ENCODE results near the gene KLHDC3.

Gene KLHDC3, protein sequence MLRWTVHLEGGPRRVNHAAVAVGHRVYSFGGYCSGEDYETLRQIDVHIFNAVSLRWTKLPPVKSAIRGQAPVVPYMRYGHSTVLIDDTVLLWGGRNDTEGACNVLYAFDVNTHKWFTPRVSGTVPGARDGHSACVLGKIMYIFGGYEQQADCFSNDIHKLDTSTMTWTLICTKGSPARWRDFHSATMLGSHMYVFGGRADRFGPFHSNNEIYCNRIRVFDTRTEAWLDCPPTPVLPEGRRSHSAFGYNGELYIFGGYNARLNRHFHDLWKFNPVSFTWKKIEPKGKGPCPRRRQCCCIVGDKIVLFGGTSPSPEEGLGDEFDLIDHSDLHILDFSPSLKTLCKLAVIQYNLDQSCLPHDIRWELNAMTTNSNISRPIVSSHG

DNA sequence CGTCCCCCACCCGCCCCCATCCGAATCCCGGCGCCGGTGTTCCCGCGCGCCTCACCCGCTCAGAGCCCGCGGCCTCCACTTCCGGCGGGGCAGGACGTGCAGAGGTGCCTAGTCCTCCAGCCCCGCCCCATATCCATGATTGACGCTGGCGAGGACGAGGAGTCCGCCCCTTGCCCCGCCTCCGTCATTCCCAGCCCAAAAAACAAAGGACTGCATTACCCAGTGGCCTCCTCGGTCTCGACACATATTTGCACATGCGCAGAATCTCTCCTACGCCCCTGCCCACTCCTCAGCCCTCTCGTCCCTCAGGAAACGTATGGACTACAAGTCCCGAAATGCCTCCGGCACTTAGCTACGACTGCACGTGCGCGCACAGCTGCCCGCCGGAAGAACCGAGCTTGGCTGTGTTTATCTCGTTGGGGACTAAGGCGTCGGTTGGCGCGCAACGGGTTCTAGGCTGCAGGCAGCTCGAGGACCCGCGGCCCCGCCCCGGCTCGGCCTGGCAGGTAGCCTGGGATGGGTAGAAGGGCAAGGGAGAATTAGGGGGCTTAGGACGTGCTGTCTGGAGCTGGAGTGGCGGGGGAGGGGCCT, at the start of gene KLHDC3, which contains the start of gene MEA1:
Gene KLHDC3 (plus strand): TSS at position 407 of the 591 bp plus-strand sequence. CDS start 2,944 bp downstream, outside the sequence.
Gene MEA1 (minus strand): TSS at position 104 of the 591 bp plus-strand sequence. CDS start 133 bp downstream, outside the sequence.
- peak; percentile 97 for DNase-seq (ENCODE audit: low spot score)

DNA sequence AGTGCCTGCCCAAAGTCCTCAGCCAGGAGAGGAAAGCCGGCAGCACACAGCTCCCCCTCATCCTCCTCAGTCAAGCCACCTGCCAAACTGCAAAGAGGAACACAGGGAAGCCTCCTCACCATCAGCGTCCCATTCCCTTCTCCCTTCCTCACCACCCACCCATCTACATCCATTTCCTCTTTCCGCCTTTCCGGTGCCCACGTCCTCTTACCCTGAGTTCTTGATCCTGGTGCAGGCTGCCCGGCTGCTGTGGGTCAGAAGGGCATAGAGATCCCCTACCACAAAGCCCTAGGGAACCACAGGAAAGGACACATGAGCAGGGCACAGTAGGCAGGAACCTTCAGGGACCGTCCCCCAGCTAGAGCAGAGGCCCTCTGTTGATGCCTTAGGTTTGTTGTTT, 47.5 kb upstream of the KLHDC3 start:
- DNase-seq (ENCODE audit: low spot score), result no peak

DNA sequence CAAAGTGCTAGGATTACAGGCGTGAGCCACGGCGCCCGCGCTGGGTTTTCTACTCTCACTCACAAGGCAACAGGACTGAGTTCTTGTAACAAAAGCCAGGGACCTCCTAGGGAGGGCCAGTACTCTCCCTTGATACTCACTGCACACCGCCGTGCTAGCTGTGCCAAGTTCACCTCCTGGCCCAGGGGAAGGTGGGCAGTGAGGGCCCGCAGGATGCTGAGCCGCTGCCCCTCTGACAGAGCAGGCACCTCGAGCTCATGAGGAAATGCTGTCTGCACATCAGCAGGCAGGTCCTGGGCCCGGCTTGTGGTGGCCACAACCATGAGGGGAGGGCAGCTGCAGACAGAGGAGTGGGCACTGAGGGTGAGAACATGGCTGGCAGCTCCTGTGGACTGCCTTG, 46.8 kb upstream of the KLHDC3 start:
- no peak for DNase-seq (ENCODE audit: low spot score)

DNA sequence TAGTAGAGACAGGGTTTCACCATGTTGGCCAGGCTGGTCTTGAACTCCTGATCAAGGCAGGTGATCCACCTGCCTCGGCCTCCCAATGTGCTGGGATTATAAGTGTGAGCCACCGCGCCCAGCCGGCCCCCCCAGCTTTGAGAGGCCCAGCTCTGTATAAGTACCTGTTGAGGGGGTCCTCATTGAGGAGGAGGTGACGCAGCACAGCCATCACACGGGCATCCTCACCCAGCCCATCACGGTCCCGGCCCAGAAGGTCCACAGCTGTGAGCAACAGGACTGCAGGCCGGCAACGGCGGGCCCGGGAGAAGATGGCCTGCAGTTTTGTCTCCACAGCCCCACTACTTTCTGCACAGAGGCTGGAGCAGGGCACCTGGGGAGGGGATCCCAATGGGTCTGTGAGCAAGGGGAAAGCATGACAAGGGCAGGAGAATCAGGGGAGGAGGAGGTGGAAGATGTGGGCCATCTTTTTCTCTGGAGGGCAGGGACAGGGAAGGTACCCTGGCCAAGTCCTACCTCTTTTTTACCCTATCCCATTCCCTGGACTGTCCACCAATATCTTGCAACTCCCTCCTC, 45.8 kb upstream of the KLHDC3 start:
- DNase-seq (ENCODE audit: low spot score), result no peak

DNA sequence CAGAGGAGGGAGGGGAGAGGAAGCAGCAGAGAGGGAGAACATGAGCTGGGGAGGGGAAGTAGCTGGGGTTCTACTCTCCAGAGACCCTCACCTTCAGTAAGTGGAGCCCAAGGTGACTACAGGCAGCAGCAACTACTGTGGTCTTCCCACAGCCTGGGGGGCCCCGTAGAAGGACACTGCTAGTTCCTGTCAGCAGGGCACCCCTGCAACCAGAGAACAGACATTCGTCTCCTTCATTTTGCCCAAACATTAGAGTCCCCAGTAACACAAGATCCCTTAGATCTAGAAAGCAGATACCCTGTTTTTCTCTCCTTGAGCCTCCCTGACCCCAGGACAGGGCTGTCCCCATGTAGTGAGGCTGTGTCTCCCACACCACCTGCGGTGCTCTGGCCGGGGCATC, 45.3 kb upstream of the KLHDC3 start:
- DNase-seq (ENCODE audit: low spot score), result no peak

DNA sequence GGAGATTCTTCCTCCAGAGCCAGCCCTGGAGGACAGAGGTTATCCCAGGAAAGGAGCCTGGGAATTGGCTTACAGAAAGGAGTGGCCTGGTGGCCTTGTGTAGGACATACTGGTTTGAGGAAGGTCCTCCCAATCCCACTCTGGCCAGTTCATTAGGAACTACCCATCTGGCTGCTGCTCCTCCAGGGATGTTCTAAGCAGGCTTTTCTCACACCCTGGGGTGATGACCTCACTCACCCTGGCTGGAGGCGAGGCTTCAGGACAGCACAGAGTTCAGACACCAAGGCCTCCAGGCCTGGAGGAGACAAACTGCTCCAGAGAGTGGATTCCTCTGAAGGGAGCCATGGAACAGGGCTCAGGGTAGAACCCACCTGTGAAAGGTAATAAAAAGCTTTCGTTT, 44.6 kb upstream of the KLHDC3 start:
- DNase-seq (ENCODE audit: low spot score), result no peak

DNA sequence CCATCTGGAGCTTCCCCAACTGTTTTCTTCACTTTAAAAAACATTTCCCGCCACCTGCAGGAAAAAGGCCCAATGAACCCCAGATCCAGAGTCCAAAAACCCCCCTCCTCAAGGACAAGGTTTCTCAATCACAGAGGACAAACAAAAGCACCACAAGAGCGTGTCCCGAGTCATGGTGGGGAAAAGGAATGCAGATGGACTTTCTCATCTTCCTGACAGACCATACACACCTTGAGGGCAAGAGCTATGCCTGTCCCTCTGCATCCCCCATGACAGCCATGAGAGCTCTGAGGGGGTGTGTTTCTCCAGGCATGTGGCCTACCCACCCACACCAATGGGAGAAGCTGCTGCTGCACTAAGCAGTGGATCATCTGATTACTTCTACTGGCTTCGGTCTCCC, 44.1 kb upstream of the KLHDC3 start:
- no peak for DNase-seq (ENCODE audit: low spot score)

DNA sequence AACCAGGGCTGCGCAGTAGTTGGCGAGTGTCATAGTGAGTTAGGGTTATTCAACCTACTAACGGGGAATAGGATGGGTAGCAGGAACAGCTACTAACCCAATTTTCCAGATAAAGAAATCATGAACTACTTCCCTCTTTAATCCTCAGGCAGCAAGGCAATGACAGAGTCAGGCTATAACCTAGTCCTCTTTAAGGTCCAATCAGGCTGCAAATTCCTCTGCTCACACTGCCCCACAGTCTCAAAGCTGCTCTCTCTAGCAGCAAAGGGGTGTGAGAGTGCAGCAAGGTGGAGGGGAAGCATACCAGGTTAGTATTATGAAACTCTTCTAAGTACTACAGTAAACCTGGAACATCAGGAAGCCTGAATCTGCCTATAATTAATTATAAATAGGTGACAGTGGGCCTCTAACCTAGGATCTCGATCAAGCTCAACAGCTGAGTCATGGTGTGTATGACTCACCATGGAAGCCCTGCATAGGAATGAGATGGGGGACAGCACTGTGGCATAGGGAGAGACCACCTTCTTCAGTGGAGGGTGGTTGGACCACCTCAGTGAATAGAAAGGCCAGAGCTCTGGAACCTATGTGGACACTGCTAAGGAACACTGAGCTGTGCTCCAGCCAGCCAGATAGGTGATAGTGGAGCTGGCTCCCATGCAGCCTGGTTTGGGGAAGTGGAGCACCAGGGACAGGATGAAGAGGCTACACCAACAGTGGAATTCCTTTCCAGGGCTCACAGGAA, 43.0 kb upstream of the KLHDC3 start:
- DNase-seq (ENCODE audit: low spot score), result no peak

DNA sequence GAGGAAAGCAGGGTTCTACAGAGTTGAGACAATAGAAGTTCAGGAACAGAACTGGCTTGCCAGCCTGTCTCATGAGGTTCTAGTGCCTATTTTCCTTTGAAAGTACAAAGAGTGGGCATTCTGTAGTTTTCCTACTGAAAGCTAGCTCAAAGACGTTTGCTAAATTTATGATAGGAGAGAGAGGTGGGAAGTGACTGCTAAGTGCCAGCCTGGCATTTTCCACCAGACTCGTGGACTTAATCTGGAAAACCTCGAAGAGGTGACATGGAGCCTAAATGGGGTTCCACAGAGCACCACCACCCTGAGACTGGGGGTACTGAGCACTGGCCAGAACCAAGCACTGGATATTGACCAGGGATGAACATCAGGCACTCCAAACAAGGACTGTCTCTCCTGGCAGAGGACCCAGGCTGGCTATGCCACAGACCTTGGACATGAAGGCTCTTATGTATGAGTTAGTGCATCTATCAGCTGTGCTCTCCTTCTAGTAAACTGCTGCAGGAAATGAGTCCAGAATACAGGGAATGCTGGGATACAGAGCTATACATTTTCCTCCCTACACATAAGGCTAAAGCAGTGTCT, 42.2 kb upstream of the KLHDC3 start:
- no peak for DNase-seq (ENCODE audit: low spot score)

DNA sequence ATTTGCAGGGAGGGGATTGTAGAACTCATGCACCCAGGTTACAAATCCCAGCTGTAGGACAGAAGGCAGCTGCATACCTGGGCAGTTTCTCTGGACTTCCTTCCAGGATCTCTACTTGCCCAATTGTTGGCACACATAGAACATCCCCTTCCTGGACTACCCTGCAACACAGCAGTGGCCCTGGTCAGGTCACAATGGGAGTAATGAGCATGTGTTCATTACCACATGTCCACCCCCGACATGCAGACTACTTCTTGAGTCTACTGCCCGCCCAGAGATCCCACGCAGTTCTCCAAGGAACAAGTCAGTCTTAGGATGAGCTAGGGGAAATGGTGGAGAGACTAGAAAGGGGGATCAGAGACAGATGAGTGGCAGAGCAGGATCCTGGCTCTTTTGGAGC, 40.1 kb upstream of the KLHDC3 start:
- DNase-seq (ENCODE audit: low spot score), result no peak

DNA sequence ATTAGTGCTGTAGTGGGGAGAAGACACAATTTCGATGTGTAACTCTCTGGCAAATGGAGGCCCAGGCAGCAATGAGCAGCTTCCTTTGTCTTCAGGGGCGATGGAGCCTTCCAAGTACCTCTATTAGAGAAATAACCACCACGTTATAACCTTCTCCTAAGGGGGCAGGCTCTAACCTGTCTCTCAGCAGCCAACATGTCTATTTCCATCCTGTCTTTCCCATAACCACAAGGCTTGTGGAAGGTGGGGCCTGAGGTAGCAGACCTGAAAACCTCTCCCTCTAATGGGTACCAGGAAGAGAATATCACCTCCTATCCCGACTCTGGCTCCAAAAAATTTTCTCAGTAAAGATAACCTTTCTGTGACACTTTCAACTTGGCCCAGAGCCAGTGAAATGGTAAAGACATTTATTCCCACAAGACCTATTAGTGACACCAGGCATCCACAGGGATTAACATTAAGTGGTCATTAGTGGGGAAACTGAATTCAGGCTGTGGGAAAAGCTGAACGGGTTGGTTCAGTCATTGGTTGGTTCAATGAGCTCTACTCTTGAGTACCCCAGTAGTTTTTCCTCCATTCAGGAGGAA, 39.0 kb upstream of the KLHDC3 start:
- DNase-seq (ENCODE audit: low spot score), result no peak

DNA sequence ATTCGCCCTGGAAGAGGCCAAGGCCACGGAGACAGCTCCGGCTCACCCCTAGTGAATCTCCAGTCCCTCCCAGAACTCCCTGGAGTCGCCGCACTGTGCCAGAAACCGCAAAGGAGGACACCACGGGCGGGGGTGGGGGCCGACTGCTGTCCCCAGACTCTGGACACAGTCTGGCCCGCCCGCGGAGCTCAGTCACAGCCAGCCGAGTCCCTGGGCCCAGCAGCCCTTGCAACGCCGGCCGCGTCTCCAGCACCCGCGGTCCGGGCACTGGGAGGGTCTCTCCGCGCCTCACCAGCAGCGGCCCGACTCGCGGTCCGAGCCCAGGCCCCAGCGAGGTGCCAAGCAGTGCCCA, 35.6 kb upstream of the KLHDC3 start:
- no peak for DNase-seq (ENCODE audit: low spot score)

DNA sequence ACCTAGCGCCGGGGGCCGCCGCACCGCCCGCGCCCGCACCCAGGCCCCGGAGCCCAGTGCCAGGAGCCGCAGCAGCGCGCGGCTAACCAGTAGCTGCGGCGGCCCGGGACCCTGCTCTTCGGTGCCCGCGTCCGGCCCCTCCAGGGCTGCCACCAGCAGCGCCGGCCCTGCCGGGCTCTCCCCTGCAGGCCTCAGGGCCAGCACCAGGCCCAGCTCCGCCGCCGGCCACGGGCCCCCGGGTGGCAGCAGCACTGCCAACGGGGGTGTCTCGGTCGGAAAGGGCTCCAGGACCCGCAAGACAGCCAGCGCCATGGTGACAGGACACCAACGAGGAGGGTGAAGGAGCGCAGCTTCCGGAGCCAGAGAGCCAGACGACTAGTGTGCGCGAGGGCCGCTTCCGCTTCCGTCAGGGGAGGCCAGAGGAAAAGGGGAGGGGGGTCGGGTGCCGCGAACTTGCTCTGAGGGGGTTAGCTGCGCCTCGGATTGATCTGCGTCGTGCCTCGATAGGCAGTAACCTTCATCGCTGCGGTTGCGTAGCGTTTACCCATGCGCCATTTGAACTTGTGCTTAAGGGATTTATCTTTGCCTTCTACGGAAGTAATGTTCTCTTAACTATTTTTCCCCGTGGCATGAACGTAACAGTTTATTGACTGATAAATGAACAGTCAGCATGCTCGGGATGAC, 35.1 kb upstream of the KLHDC3 start, which contains the start of gene PEX6:
Gene PEX6 (minus strand): TSS at position 343 of the 684 bp plus-strand sequence. CDS start 31 bp downstream, at position 312.
- DNase-seq (ENCODE audit: low spot score), result peak; percentile 90

DNA sequence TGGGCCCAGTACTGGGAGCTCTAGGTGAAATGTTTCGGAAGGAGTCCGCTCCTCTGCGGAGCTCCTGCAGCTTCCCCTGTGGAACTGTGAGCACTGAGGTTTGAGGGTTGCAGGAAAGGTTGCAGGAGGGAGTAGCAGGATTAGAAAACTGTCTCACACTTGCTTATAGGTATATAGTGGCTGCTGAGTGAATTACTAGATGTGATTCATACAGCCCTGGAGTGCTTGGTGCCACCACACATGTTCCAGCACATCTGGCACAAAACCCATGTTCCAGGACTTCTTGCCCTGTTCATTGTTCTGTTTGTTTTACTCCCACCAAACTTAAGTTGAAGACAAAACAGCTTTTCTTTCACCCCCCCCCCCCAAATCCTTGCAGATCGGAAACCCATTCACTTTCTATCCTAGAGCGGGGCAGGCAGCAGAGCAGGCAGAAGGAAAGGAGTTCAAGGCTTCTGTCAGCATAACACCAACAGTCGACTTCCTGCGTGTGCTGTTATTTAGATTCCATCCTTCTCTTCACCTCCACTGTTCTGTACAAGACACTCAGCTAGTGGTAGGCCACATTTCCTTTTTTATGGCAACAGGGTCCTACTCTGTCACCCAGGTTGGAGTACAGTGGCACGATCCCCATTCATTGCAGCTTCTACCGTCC, 34.4 kb upstream of the KLHDC3 start:
- DNase-seq (ENCODE audit: low spot score), result no peak

DNA sequence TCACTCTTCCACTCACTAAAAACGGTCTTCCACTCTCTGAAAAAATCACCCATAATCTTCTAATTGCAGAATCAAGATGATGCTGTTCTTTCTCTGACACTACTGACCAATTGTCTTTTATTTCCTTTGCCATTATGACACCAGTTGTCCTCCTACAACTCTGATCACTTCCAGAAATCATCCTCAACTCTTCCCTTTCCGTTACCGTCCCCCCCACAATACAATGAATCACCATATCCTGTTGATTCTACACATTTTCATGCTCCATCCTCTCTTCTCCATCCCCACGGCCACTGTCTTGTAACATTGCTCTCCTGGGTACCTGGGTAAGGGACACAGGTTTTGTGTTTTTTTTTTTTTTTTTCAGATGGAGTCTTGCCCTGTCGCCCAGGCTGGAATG, 32.2 kb upstream of the KLHDC3 start:
- DNase-seq (ENCODE audit: low spot score), result no peak

DNA sequence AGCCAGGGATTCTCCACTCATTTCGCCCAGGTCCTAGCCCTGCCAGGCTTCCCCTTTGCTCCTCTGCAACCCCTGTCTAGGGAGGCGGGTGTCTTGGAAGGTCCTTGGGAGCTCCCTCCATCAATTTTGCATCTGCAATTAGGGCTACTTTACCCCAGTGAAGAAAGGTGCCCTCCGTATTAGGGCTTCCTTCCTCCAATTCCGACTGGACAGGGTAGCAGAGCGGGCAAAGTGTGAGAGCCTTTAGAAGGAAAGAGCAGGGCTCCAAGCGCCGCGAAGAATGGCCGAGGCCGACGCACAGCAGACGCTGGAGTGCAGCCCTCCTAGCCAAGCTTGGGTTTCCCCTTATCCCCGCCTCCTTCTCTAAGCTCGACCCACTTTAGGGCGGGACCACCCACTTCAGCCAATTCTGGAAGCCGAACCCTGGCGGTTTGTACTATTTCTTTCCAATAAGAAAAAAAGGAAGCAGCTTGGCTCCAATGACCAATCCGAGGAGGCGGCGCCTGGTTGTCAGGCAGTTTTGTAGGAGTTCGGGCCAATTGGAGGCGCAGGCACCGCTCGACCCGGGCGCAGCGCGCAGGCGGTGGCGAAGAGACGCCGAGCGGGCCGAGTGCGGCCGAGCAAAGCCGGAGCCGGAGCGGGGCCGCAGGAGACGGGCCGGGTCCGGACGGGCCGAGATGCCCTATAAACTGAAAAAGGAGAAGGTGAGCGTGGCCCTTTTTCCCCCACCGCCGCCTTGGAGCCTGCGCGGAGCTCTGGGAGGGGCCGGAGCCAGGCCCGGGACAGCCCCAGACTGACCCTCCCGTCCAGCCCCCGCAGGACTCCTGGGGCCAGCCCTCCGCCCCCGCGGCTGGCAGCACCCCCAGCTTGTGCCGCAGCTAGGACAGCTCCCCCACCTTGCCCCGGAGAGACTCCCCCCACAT, 29.8 kb upstream of the KLHDC3 start, which contains the start of gene PPP2R5D:
Gene PPP2R5D (plus strand): TSS at position 570 of the 923 bp plus-strand sequence. CDS start 108 bp downstream, at position 678.
- DNase-seq (ENCODE audit: low spot score), result peak; percentile 96

DNA sequence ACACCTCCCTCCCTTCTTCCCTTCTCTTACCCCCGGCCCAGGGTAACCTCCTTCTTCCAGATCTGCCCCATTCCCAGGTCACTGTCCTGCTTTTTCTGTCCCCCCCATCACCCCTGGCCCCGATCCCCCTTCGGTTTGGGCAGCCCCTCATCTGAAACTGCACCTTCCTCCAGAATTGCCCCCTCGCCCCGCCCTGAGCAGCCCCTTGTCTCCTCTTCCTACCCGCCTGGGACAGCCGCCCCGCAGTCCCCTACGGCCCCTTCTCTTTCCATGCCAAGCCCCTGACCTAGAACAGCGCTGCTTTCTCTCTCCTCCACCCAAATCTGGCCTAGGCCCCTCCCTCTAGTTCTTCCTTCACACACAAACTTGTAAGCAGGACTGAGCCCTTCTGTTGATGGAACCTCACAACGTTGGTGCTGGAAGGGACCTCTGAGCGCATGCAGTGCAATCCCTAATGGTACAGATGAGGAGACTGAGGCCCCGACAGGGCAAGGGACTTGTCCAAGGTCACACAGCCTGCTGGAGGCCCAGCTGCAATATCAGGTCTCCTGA, 29.0 kb upstream of the KLHDC3 start:
- peak; percentile 51 for DNase-seq (ENCODE audit: low spot score)

DNA sequence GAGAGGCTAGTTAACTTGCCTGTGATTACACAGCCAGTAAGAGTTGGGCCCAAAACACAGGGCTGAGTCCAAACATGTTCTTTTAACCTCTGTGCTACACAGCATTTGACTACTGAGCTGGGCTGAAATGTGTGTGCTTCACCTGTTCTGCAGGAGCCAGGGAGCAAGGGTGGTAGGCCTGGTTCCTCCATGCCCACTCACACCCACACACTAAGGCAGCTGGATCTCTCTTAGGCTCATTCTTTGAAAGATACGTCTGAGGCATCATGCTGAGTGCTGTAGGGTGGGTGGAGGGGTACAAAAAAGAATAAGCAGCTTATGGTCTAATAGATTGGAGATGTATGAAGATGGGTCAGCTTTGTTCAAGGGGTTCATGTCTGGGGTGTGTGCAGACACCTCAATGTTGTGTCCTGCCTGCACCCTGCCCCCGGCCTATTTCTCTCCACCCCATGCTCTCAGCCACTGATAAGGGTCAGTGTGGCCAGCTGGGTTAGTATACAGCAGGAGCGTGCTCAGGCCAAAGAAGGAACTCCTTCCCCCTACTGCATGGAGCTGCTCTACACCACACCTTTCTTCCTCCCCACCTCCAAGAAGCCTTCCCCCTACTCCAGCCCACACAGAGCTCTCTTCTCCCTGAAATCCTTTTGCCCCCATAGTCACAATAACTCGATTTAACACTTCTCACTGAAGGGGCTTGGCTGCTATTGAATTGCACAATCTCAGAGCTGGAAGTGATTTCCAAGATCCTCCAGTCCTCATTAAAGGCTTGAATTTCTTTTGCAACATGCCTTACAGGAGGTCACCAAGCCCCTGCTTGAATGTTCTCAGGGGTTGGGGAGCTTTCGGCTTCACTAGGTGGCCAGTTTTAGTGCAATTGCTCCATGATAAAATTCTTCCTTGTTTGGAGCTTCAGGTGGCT, 26.3 kb upstream of the KLHDC3 start:
- DNase-seq (ENCODE audit: low spot score), result no peak

Measured in D341Med (cell line).